Stimulated activated CD8-positive, alpha-beta memory T cell treated with anti-CD3 and anti-CD28 coated beads, Interleukin-7, amount 100 ng/mL, for 1 hour (primary cell): ENCODE data around the gene CTU1.

Experiments used
- DNase-seq, 2 donors: peaks; one replicate each; pipeline ENCODE4 v3.0.0-alpha.2; 2020; ENCODE audit warnings: low read depth in 2 of 2

CTU1 gene

GRCh38 chr19:51082611-51083010, 25.6 kb downstream of the CTU1 start, which contains the start of gene KLK14:
Gene KLK14, minus strand, starts transcription at chr19:51082887. Its CDS starts 273 bp downstream, at chr19:51082614.
- DNase-seq = no peak

- no peak for DNase-seq
Measured at GRCh38 chr19:51081476-51081875, 26.7 kb downstream of the CTU1 start.

- DNase-seq = no peak
Measured at GRCh38 chr19:51079481-51080110, 28.6 kb downstream of the CTU1 start.

GRCh38 chr19:51078731-51079130, 29.5 kb downstream of the CTU1 start:
- DNase-seq = no peak

- no peak for DNase-seq
Measured at GRCh38 chr19:51078104-51078503, 30.1 kb downstream of the CTU1 start.

- DNase-seq = no peak
Measured at GRCh38 chr19:51076631-51077213, 31.5 kb downstream of the CTU1 start.

- DNase-seq = no peak
Measured at GRCh38 chr19:51075998-51076397, 32.2 kb downstream of the CTU1 start.

GRCh38 chr19:51071095-51071405, 37.2 kb downstream of the CTU1 start:
- DNase-seq = no peak

GRCh38 chr19:51070334-51071094, 37.7 kb downstream of the CTU1 start:
- no peak for DNase-seq

- DNase-seq = no peak
Measured at GRCh38 chr19:51066393-51067186, 41.6 kb downstream of the CTU1 start.

GRCh38 chr19:51065221-51065960, 42.8 kb downstream of the CTU1 start:
- DNase-seq = no peak

- no peak for DNase-seq
Measured at GRCh38 chr19:51064534-51065220, 43.5 kb downstream of the CTU1 start, which contains the start of gene KLK13. Gene KLK13, minus strand, starts transcription at chr19:51065092. Its CDS starts 25 bp downstream, at chr19:51065067.

GRCh38 chr19:51063664-51064063, 44.5 kb downstream of the CTU1 start:
- no peak for DNase-seq

GRCh38 chr19:51060973-51061372, 47.2 kb downstream of the CTU1 start:
- no peak for DNase-seq

GRCh38 chr19:51060336-51060735, 47.9 kb downstream of the CTU1 start:
- DNase-seq = no peak

- no peak for DNase-seq
Measured at GRCh38 chr19:51059715-51060114, 48.5 kb downstream of the CTU1 start.

- no peak for DNase-seq
Measured at GRCh38 chr19:51055866-51056265, 52.3 kb downstream of the CTU1 start.
